Cardiac fibroblast (primary cell): ENCODE data around the gene ADAM12.

Experiments
- DNase-seq, 2 donors: peaks; one replicate each; pipeline versions ENCODE4 v3.0.0 to v3.0.0-alpha.2; 2010; ENCODE audit warnings: low read depth in 2 of 2
- H3K4me3 ChIP-seq, 2 donors: replicated peaks in 1 of 2; 1 replicate in 1 of 2; 2 replicates in 1 of 2; pipeline ENCODE4 v1.5.1; 2011; ENCODE audit warnings: low read depth in 2 of 2, low read length in 2 of 2, mild to moderate bottlenecking in 2 of 2, moderate library complexity in 1 of 2
- CTCF ChIP-seq: IDR thresholded peaks from one replicate; pipeline ENCODE4 v1.5.1; 2011; ENCODE audit warnings: low read depth, mild to moderate bottlenecking, low read length, inconsistent platforms

Gene ADAM12

GRCh38 chr10:126294451-126294850 is 93.8 kb downstream of the ADAM12 start:
- TF ChIP-seq CTCF: no peak
- DNase-seq: no peak

GRCh38 chr10:126290232-126290631 is 98.0 kb downstream of the ADAM12 start:
- DNase-seq: no peak
- H3K4me3 ChIP-seq: no peak overlapping the region
- no peak for TF ChIP-seq CTCF

More at GRCh38 chr10:126294451-126294850, 93.8 kb downstream of the ADAM12 start:
- no peak overlapping the region for H3K4me3 ChIP-seq

DNA sequence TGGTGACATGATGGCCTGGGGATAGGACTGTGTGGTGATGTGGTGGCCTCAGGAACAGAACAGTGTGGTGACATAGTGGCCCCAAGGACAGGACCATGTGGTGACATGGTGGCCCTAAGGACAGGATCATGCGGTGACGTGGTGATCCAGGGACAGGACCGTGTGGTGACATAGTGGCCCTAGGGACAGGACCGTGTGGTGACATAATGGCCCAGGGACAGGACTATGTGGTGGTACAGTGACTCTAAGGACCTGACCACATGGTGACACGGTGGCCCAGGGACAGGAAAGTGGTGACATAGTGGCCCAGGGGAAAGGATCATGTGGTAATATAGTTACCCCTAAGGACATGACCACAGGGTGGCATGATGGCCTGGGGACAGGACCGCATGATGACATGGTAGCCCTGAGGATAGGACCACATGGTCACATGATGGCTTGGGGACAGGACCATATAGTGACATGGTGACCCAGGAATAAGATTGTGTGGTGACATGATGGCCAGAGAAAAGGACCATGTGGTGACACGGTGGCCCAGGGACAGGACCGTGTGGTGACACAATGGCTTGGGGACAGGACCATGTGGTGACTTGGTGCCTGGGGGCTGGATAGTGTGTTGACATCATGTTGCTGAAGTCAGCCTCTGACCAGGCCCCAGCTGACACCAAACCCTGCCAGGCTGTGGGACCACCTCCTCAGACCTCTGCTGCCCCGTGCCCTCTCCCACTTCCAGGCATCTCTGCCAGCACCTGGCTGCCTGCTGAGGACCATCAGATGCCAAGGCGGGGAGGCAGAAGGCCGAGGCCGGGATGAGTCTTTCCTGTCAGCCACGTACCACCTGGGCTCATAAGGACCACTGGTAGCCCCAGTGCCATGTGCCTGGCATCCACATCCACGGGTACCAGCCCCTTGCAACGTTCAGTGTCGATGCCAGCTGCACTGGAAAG is 99.5 kb downstream of the ADAM12 start:
- no peak overlapping the region for H3K4me3 ChIP-seq
- DNase-seq: no peak
- no peak for TF ChIP-seq CTCF

- no peak for DNase-seq
- H3K4me3 ChIP-seq: no peak overlapping the region
- no peak for TF ChIP-seq CTCF
These were observed 102.0 kb downstream of the ADAM12 start for GRCh38 chr10:126286256-126286780.

DNA sequence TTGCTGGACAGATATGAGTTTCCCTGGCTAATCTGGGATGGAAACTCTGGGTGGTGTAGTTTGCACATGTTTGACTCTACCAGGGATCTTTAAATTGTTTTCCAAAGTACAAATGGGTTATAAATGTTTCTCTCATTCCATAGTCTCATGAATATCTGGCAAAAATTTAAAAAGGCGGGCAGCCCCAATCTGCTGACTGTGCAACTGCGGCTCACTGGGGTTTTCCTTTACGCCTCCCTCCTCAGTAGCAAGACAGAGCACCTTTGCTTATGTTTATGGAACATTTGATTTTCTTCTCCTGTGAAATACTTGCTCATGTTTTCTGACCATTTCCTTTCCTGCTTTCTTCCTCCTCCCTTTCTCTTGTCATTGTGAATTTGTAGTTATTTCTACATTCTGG is 105.0 kb downstream of the ADAM12 start:
- DNase-seq: no peak
- TF ChIP-seq CTCF: no peak
- no peak overlapping the region for H3K4me3 ChIP-seq

- no peak for TF ChIP-seq CTCF
- DNase-seq: no peak
- H3K4me3 ChIP-seq: no peak overlapping the region
These were observed 109.4 kb downstream of the ADAM12 start for GRCh38 chr10:126278851-126279250.
